SK-N-SH (cell line): Measurements from ENCODE around the gene TSGA10. TPM values are rescaled to one million over a fixed set of nuclear protein-coding genes. Genes with fewer than 3 reads are reported as not detected.

ENCODE experiments used
- CTCF ChIA-PET: fragments of 300-600, 350-600 bp; formaldehyde crosslinking; extraction: SDS; loops from one replicate; lab custom pipeline; 2021; lab: Yijun Ruan, JAX
- POLR2A ChIA-PET: fragments of 350-600 bp; sonication (Branson Sonifier 250); formaldehyde crosslinking; extraction: SDS; loops from one replicate; lab custom pipeline; 2020; ENCODE audit warnings: antibody characterized with exemption, inconsistent platforms; lab: Yijun Ruan, JAX
- DNase-seq: peaks from one replicate; pipeline ENCODE4 v3.0.0; 2012
- H2AFZ ChIP-seq: fragments of 200-600 bp; sonication (generic); 2 replicates; pipeline ENCODE4 v1.8.1; 2016; ENCODE audit warnings: antibody characterized with exemption, mild to moderate bottlenecking, low read depth
- H3F3A ChIP-seq: fragments of 200-600 bp; sonication (generic); replicated peaks from 2 replicates; pipeline ENCODE3; 2016; ENCODE audit warnings: antibody characterized with exemption, mild to moderate bottlenecking; ENCODE audit not compliant: insufficient read depth
- H3K27ac ChIP-seq, 2 experiments: fragments of 200-500 bp in 1 of 2; fragments of 200-600 bp in 1 of 2; sonication (Bioruptor generic) in 1 of 2; sonication (generic), shearing (Covaris generic) in 1 of 2; 2 replicates each; pipeline versions ENCODE4 v1.5.1 to v1.6.1; 2014 to 2016; ENCODE audit warnings: low read depth in 2 of 2, inconsistent platforms in 1 of 2, low read length in 1 of 2, mild to moderate bottlenecking in 1 of 2, mixed read lengths in 1 of 2
- H3K27me3 ChIP-seq: fragments of 200-600 bp; sonication (generic), shearing (Covaris generic); 2 replicates; pipeline ENCODE4 v1.6.1; 2016; ENCODE audit warnings: mixed run types; ENCODE audit not compliant: insufficient read depth
- H3K36me3 ChIP-seq, 2 experiments: fragments of 200-500 bp in 1 of 2; fragments of 200-600 bp in 1 of 2; sonication (Bioruptor generic) in 1 of 2; sonication (generic) in 1 of 2; replicated peaks in 1 of 2; 2 replicates each; pipeline versions ENCODE3 to v1.5.1; 2014 to 2016; ENCODE audit warnings: low read length in 1 of 2, mild to moderate bottlenecking in 1 of 2; ENCODE audit not compliant: insufficient read depth in 2 of 2, control insufficient read depth in 1 of 2
- H3K4me1 ChIP-seq, 2 experiments: fragments of 200-500 bp in 1 of 2; fragments of 200-600 bp in 1 of 2; sonication (Bioruptor generic) in 1 of 2; sonication (generic), shearing (Covaris generic) in 1 of 2; 2 replicates each; pipeline versions ENCODE4 v1.5.1 to v1.6.1; 2014 to 2016; ENCODE audit warnings: low read depth in 1 of 2, low read length in 1 of 2, mixed run types in 1 of 2; ENCODE audit not compliant: insufficient read depth in 2 of 2, control insufficient read depth in 1 of 2
- H3K4me2 ChIP-seq: fragments of 200-600 bp; sonication (generic), shearing (Covaris generic); 2 replicates; pipeline ENCODE4 v1.6.1; 2017; ENCODE audit warnings: mixed run types
- H3K4me3 ChIP-seq, 2 experiments: fragments of 200-500 bp in 1 of 2; fragments of 200-600 bp in 1 of 2; sonication (Bioruptor generic) in 1 of 2; sonication (generic), shearing (Covaris generic) in 1 of 2; 2 replicates each; pipeline versions ENCODE4 v1.5.1 to v1.8.1; 2014 to 2016; ENCODE audit warnings: low read depth in 2 of 2, inconsistent platforms in 1 of 2, low read length in 1 of 2, mild to moderate bottlenecking in 1 of 2, mixed read lengths in 1 of 2, moderate library complexity in 1 of 2
- H3K79me2 ChIP-seq: fragments of 200-600 bp; sonication (generic); 2 replicates; pipeline ENCODE4 v1.8.1; 2017; ENCODE audit warnings: mild to moderate bottlenecking; ENCODE audit not compliant: insufficient read depth
- H3K9ac ChIP-seq: fragments of 200-600 bp; sonication (generic); 2 replicates; pipeline ENCODE4 v1.6.1; 2017; ENCODE audit warnings: mixed run types
- H3K9me2 ChIP-seq: fragments of 200-600 bp; sonication (generic); 2 replicates; pipeline ENCODE4 v1.6.1; 2017; ENCODE audit warnings: mixed run types
- H3K9me3 ChIP-seq: fragments of 200-600 bp; sonication (generic); 2 replicates; pipeline ENCODE4 v1.6.1; 2017; ENCODE audit warnings: mixed run types, mild to moderate bottlenecking, moderate library complexity
- H4K20me1 ChIP-seq: fragments of 200-600 bp; sonication (generic); 2 replicates; pipeline ENCODE4 v1.6.1; 2017; ENCODE audit warnings: mild to moderate bottlenecking, mixed run types; ENCODE audit not compliant: insufficient read depth
- CHD2 ChIP-seq: fragments of 150-350 bp; IDR thresholded peaks from 2 replicates; pipeline ENCODE4 v1.6.1; 2018; ENCODE audit warnings: low read length; ENCODE audit not compliant: partially characterized antibody
- CTCF ChIP-seq: fragments of 200-600 bp; sonication (generic); IDR thresholded peaks from 2 replicates; pipeline ENCODE4 v1.6.1; 2017; ENCODE audit warnings: antibody characterized with exemption, mild to moderate bottlenecking, moderate library complexity
- ELF1 ChIP-seq: IDR thresholded peaks from 2 replicates; pipeline ENCODE4 v1.4.0; 2012
- EZH2phosphoT487 ChIP-seq: fragments of 200-600 bp; sonication (generic); IDR thresholded peaks from 2 replicates; pipeline ENCODE4 v1.6.1; 2017; ENCODE audit warnings: low read depth, mixed run types, mild to moderate bottlenecking, antibody characterized with exemption, moderate library complexity, borderline replicate concordance
- FOSL2 ChIP-seq: IDR thresholded peaks from 2 replicates; pipeline ENCODE4 v1.4.0; 2012; ENCODE audit warnings: low read depth, mild to moderate bottlenecking, moderate library complexity, borderline replicate concordance
- FOXM1 ChIP-seq: IDR thresholded peaks from 2 replicates; pipeline ENCODE4 v1.4.0; 2012; ENCODE audit warnings: low read depth, mild to moderate bottlenecking
- GABPA ChIP-seq: IDR thresholded peaks from 2 replicates; pipeline ENCODE4 v1.4.0; 2012; ENCODE audit warnings: low read depth, mild to moderate bottlenecking
- GATA2 ChIP-seq: sonication (generic); formaldehyde crosslinking; IDR thresholded peaks from 2 replicates; pipeline ENCODE4 v1.5.0; 2020; ENCODE audit warnings: mild to moderate bottlenecking, missing genetic modification reagents
- MAX ChIP-seq: IDR thresholded peaks from 2 replicates; pipeline ENCODE4 v1.4.0; 2012; ENCODE audit warnings: low read depth
- MEF2A ChIP-seq: IDR thresholded peaks from 2 replicates; pipeline ENCODE4 v1.4.0; 2012; ENCODE audit warnings: low read depth, borderline replicate concordance
- MXI1 ChIP-seq: IDR thresholded peaks from 2 replicates; pipeline ENCODE4 v1.6.1; 2012; ENCODE audit warnings: mild to moderate bottlenecking, low read depth, low read length, improper control_type of control experiment
- PBX3 ChIP-seq: IDR thresholded peaks from 2 replicates; pipeline ENCODE4; 2012
- POLR2AphosphoS5 ChIP-seq: IDR thresholded peaks from 2 replicates; pipeline ENCODE4 v1.6.1; 2012; ENCODE audit warnings: low read depth, low read length
- RCOR1 ChIP-seq: fragments of 150-350 bp; IDR thresholded peaks from 2 replicates; pipeline ENCODE4 v1.6.1; 2017; ENCODE audit warnings: antibody characterized with exemption, low read length
- REST ChIP-seq: IDR thresholded peaks from 2 replicates; pipeline ENCODE4 v1.6.1; 2012; ENCODE audit warnings: mild to moderate bottlenecking, low read depth, low read length, moderate library complexity
- RFX5 ChIP-seq: IDR thresholded peaks from 2 replicates; pipeline ENCODE4 v1.6.1; 2012; ENCODE audit warnings: mild to moderate bottlenecking, improper control_type of control experiment, low read length
- RXRA ChIP-seq: IDR thresholded peaks from 2 replicates; pipeline ENCODE4 v1.4.0; 2012; ENCODE audit warnings: low read depth, mild to moderate bottlenecking, borderline replicate concordance
- SIN3A ChIP-seq: IDR thresholded peaks from 2 replicates; pipeline ENCODE4 v1.6.1; 2012; ENCODE audit warnings: low read depth, mild to moderate bottlenecking, low read length, moderate library complexity, borderline replicate concordance
- TAF1 ChIP-seq: IDR thresholded peaks from 2 replicates; pipeline ENCODE4 v1.6.1; 2012; ENCODE audit warnings: low read depth, mild to moderate bottlenecking, low read length, moderate library complexity, borderline replicate concordance
- TEAD4 ChIP-seq: IDR thresholded peaks from 2 replicates; pipeline ENCODE4 v1.4.0; 2012; ENCODE audit warnings: mild to moderate bottlenecking, borderline replicate concordance; ENCODE audit not compliant: insufficient read depth
- USF2 ChIP-seq: fragments of 150-350 bp; IDR thresholded peaks from 2 replicates; pipeline ENCODE4 v1.6.1; 2017; ENCODE audit warnings: antibody characterized with exemption, low read length, low read depth, borderline replicate concordance
- WGBS: methylation state at CpG from one replicate; pipeline ENCODE4 v1.1.6; 2017; ENCODE audit warnings: low lambda C conversion rate; 5-methylcytosine and 5-hydroxymethylcytosine counted together
- polyA plus RNA-seq, 3 experiments: library from polyadenylated mRNA; depleted of rRNA; stranded (reverse); fragments of >200 nt; gene quantifications; 2 replicates each; pipeline ENCODE4 v1.2.3, GENCODE V29; 2012

Gene TSGA10
- polyA plus RNA-seq, 1 of the 3 experiments (the other 2 are of a cell fraction) = 1.8 TPM

- TF ChIP-seq RXRA = no peak
- TF ChIP-seq FOXM1 = no peak
- no peak for TF ChIP-seq REST
- TF ChIP-seq SIN3A = no peak
- TF ChIP-seq GATA2 (CRISPR knock-in tag) = no peak
- no peak for TF ChIP-seq PBX3
- no peak for TF ChIP-seq TEAD4
- TF ChIP-seq, all 33 proteins: peak for 8
These were observed 13.3 kb downstream of the TSGA10 start, which contains the start of gene C2orf15 (continued) for GRCh38 chr2:99141110-99142108.

- no peak for DNase-seq
- Histone ChIP-seq H3K9ac (peak overlapping the region; percentile 42; the same call in 1 of the 2 replicates), H2AFZ (peak overlapping the region; percentile 97), H3F3A (peaks cover 9% of the 10 kb centered on the region), H3K9me3 (no peaks in the 10 kb centered on the region), H3K4me3 (peak overlapping the region; percentile 80 to 81), H3K9me2 (no peaks in the 10 kb centered on the region), H3K27me3 (no peaks in the 10 kb centered on the region), H3K36me3 (no peaks in the 10 kb centered on the region), H3K4me1 (peaks cover 0 to 3% of the 10 kb centered on the region in 2 experiments; a peak in 2 of 4 replicates), H3K27ac (peak overlapping the region in 1 of 2 experiments; percentile 67; a peak in 2 of 4 replicates), H3K79me2 (no peaks in the 10 kb centered on the region), H4K20me1 (no peaks in the 10 kb centered on the region), H3K4me2 (peak overlapping the region; percentile 93)
- ChIA-PET CTCF (interaction anchor here (0.6 to 1.7 kb wide), 3 partner anchors 15 to 649 kb away, joined by 3 to 6 read pairs (median 4); partner anchors contain the start of genes LIPT1 and TSGA10), POLR2A (interaction anchor here (0.7 to 1.8 kb wide), 4 partner anchors 14 to 196 kb away, joined by 3 to 20 read pairs (median 8); partner anchors contain the start of genes EIF5B, LIPT1, MITD1 and MRPL30)
- 8% methylated on average over 2 of the region's 21 CpGs for WGBS
- no peak for TF ChIP-seq EZH2phosphoT487
- no peak for TF ChIP-seq TAF1
- TF ChIP-seq GABPA = no peak
- no peak for TF ChIP-seq POLR2AphosphoS5
- TF ChIP-seq RFX5 = 0 out of 2 replicates have a peak, but pooled peaks have one; percentile 10
- TF ChIP-seq SIN3A = no peak
- TF ChIP-seq USF2 = no peak
- TF ChIP-seq GATA2 (CRISPR knock-in tag) = no peak
- TF ChIP-seq RCOR1 = no peak
- TF ChIP-seq RXRA = no peak
- TF ChIP-seq MEF2A = no peak
- no peak for TF ChIP-seq FOSL2
- TF ChIP-seq CTCF = no peak
- peak; percentile 71; the same call in 1 of the 2 replicates for TF ChIP-seq MAX
- 0 out of 2 replicates have a peak, but pooled peaks have one; percentile 6 for TF ChIP-seq ELF1
- peak; percentile 27; the same call in 1 of the 2 replicates for TF ChIP-seq MXI1
- TF ChIP-seq CHD2 = no peak
These were observed 14.0 kb downstream of the TSGA10 start for GRCh38 chr2:99140860-99141109.
